HG03575 (cell line): Measurements from ENCODE around the gene OR2Y1.
"Not testable (repeated sequence)": the region's sequence is repeated elsewhere in the genome, so short reads cannot be mapped to it uniquely, and the experiment has no call there.

Experiments used
- ATAC-seq: cut with Tn5 transposase; IDR thresholded peaks from one replicate; pipeline ENCODE4 v1.9.1; 2021; ENCODE audit not compliant: unreplicated experiment, insufficient number of reproducible peaks, low FRiP score; ENCODE audit errors: extremely low read depth

Gene OR2Y1, protein sequence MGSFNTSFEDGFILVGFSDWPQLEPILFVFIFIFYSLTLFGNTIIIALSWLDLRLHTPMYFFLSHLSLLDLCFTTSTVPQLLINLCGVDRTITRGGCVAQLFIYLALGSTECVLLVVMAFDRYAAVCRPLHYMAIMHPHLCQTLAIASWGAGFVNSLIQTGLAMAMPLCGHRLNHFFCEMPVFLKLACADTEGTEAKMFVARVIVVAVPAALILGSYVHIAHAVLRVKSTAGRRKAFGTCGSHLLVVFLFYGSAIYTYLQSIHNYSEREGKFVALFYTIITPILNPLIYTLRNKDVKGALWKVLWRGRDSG

DNA sequence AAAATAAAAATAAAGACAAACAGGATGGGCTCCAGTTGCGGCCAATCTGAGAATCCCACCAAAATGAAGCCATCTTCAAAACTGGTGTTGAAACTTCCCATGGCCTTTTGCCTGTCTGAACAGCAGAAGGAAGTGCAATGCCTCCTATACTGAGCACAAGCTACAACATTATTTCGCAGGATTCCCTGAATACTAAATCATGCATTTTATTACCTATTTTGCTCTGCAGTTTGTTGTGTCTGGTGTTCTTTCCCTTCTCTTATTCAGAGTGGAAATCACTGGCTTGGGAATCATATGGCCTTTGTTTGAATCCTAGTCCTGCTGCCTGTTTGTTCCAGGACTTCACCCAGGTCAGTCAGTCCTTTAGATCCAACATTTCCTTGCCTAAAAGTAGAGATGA, at the start of gene OR2Y1:
TSS of gene OR2Y1 (minus strand) at position 101 of the 400 bp plus-strand sequence. CDS start at position 101, 0 bp downstream.
- no peak for ATAC-seq

DNA sequence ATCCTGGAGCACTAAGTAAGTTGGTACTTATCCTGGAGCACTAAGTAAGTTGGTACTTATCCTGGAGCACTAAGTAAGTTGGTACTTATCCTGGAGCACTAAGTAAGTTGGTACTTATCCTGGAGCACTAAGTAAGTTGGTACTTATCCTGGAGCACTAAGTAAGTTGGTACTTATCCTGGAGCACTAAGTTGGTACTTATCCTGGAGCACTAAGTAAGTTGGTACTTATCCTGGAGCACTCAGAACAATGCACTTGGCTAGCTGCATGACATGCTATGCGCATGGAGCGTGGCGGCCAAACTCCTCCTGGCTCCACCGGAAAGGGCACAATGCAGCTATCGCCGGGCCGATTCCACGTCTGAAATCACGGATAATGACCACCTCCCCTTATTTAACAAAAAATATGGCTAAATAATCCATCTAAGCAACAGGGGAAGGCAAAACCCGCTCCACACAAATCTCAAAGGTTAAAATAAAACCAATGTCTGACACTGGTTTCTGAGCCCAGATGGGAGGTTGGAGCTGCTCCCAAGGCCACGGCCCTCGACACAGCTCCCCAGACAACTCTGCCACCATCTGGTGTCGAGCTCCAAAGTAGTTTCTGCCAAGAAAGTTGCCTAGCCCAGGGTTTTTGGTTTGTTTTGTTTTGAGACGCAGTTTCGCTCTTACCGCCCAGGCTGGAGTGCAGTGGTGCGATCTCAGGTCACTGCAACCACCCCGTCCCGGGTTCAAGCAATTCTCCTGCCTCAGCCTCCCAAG, 49.0 kb upstream of the OR2Y1 start:
- ATAC-seq = not testable (repeated sequence)

DNA sequence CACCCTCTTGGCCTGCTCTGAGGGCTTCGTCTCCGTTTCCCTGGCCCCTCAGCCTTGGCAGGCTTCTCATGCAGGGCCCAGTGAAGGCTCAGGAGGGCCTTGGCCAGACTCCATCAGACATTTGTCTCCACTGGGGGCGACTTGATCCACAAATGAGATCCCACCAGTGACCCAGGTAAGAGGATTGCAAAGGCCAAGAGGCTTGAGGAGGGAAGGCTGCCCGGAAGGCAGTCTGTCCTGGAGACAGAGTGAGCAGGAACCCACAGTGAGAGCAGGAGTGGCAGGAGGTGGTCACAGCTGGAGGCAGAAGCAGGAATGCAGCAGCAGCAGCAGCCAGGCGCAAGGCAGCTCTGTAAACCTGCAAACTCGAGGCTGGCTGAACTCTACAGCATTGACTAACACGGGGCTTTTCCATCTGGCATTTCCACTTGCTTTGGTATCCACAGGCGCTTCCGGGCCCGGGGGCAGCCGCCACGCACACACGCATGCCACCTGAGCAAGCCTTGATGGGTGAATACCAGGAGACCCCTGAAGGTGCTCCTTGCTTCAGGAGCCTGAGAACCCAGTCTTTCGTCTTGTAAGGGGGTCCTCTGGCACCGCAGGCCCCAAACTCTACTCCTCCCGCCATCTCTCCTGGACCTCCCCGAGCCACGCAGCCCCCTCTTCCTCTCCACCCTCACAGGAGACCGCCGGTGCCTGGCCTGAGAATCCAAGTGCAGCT, 48.0 kb upstream of the OR2Y1 start:
- ATAC-seq = no peak

DNA sequence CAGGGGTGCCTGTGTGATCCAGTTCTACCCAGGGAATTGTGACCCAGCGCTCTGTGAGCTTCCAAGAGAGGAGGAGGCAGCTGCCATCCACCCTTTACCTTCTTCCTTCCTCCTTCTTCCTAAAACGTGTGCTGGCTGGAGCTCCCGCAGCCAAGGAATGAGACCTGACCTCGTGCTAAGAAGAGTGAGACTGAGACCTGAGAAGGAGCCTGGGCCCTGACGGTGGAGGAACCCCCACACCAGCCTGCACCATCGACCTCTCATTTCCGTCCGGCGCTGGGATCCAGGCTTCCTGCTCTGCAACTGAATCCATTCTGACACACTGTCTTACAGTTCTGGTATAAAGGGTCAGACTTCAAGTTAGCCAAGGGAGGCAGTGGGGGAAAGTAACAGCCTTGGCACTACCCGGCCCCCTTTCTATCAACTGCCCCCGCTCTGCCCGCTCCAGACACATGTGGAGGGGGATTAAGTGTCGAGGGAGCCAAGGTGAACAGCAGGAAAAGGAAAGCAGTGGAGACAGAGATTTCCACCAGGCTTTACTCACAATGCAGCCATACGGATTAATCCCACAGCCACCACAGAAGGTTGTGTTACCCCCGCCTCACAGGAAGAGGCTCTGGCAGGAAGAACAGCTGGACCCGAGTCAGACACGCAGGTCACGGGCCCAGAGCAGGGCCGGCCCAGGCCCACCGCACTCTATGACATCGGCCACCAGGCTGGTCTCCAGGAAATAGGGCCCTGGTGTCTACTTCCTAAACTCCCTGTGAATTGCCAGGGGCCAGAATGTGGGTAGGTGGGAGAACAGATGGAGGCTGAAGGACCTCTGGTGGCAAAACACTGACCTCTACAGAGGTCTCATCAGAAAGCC, 46.9 kb upstream of the OR2Y1 start:
- no peak for ATAC-seq

DNA sequence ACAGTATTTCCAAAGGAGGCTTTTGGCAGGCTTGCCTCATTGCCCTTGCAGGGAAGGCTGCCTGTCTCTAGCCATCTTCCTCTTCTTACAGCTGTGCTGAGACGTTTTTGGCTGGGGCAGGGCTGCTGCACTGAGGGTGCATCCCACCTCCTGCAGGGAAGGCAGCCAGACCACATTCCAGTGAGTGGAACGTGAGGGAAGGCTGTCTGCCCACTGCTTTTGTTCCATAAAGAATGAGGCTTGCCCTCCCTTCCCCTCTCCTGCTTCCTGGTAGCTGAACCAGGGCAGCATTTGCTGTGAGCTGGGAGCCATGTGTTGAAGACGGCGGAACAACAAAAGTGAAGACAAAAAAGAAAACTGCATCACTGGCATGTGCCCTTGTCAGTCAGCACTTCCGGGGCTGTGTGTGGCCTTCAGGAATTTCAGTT, 46.0 kb upstream of the OR2Y1 start:
- no peak for ATAC-seq

DNA sequence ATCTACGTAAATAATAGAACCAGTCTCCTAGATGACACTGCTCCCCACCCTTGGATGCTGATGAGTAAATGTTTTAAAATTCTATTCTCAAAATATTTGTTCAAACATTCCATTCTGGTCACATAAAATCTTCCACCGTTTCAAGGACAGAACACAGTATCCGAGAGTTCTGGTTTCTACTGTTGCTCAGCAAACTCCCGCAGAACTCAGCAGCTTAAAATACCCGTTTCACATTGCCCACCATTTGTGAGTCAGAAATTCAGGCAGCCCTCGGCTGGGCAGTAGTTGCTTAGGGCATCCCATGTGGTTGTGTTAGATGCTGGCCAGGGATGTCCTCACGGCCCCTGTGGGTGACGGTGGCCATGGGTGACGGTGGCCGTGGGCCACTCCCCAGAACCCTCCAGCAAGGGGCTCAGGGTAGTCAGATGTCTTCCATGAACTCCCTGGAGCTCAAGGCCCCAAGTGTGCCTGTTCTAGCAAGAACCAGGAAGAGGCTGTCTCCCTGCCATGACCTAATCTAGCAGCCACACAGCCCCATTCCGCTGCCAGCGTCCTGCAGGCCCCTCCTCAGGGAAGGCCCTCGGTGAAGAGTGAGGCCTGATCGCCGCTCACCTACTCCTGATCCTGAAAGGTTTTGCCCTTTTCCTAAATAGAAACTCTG, 45.4 kb upstream of the OR2Y1 start:
- no peak for ATAC-seq

DNA sequence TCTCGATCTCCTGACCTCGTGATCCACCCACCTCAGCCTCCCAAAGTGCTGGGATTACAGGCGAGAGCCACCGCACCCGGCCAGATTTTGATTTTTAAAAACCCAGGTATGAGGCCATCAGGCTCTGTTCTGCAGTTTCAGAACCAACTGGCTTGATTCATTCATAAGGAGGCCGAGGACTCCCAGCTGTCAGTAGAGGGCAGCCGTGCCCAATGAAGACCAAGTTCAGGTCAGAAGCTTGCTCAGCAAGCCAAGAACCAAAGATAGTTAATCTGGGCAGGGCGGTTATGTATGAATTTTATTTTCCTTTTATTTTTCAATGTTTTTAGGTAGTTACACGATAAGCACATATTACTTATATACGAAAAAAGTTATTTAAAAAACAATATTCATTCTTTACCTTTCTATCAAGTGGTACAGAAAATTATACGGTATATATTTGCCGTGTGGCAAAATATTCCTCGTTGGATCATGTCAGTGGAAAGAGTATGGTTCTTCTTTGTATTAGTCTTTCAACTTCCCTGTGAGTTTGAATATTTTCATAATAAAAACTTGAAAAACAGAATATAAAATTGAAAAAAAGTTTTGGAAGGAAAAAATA, 44.7 kb upstream of the OR2Y1 start:
- no peak for ATAC-seq

DNA sequence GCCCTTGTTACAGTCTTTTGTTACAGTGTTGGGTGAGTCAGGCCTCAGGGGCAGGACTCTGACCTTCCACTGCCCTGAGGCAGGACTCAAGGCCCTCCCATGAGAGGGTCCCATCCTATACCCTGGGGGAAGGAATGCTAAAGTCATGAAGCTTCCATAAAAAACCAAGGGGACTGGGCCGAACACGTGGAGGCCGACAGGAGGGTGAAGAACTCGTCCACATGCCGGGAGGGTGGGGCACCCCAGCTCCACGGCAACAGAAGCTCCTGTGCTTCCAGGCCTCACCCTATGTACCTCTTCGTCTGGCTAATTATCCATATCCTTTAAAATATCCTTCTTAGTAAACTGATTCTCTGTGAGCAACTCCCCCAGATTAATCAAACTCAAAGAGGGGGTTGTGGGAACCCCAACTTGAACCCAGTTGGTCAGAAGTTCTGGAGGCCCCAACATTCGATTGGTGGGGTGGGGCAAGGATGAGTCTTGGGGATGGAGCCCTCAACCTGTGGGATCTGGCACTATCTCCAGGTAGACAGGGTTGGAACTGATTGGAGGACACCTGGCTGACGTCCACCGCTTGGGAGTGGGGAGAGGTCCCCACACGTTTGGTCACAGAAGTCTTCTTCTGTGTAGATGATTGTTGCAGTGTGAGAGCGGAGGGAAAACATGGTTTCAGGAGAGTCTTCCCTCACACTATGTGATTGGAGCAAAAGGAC, 43.6 kb upstream of the OR2Y1 start:
- ATAC-seq = no peak

DNA sequence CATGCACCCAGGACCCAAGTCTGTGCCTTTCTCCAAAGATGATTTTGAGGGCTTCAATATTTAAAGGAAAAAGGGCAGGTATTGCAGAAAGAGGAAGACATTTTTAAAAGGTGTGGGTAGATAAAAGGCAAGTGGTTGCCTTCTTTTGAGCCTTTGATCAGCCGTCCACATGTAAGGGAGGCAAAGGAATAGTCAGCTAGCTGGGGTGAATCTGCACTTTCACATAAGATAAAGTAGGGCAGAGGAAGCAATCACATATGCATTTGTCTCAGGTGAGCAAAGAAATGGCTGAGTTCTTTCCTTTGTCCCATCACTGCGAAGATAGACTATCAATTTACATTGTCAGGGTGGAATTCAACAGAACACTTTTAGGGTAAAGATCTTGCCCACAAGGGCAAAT, 42.9 kb upstream of the OR2Y1 start:
- no peak for ATAC-seq

DNA sequence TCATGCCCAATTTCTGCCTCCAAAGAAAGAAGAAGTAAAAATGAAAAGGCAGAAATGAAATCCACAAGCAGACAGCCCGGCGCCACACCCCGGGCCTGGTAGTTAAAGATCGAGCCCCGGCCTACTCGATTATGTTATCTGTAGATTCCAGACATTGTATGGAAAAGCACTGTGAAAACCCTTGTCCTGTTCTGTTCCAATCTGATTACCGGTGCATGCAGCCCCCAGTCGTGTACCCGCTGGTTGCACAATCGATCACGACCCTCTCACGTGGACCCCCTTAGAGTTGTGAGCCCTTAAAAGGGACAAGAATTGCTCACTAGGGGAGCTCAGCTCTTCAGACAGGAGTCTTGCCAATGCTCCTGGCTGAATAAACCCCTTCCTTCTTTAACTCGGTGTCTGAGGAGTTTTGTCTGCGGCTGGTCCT, 42.1 kb upstream of the OR2Y1 start:
- ATAC-seq = not testable (repeated sequence)

DNA sequence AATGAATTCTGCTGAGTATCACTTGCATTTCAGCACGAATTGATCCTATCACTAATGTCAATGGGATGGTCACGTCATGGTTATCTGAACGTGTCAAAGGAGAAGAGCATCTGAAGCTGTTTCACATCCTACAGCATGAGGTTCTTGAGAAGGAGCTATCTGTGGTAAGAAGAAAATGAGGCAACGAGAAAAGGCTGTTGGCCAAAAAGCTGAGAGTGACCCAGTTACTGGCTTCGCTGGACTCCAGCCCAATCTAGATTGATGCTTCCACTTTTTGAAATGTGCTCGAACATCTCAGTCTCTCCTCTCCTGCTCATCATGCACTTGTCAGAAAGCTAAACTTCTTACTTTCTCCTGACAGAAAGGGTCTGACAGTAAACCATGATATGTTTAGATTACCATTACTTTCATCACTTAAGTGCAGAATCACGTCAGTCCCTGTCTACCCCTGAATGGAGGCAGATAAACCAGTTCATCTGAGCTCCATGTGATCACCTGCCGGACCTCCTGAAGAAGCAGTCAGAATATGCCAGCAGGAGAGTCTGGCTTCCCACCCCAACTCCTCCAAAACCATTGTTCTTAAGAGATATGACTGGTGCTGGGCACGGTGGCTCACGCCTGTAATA, 40.2 kb upstream of the OR2Y1 start:
- no peak for ATAC-seq

DNA sequence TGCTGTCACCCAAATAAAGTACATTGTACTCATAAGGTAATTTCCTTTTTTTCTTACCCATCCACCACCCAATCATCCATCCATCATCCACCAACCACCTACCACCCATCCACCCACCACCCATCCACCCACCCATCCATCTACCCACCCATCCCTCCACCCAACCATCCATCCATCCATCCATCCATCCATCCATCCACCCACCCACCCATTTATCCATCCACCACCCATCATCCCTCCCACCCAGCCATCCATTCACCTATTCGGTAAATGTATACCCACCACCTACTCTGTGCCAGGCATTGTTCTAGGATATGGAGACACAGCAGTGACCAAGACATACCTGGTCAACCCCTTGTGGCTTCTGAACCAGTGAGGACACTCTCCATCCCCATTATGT, 37.6 kb upstream of the OR2Y1 start:
- no peak for ATAC-seq

DNA sequence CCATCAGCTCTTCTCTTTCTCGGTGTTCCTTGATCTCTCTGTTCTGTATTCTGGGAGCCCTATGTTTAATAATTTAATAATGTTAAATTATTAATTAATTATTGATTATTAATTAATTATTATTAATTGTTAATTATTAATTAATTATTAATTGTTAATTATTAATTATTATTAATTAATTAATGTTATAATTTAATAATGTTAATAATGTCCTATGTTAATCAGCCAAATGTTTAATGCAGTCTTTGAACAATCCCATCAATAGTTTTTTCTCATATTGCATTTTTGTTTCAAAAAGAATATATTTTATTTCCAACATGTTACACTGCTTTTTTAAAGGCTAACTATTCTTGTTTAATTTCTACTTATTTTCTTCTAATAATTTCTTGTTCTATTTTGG, 36.5 kb upstream of the OR2Y1 start:
- ATAC-seq = no peak

DNA sequence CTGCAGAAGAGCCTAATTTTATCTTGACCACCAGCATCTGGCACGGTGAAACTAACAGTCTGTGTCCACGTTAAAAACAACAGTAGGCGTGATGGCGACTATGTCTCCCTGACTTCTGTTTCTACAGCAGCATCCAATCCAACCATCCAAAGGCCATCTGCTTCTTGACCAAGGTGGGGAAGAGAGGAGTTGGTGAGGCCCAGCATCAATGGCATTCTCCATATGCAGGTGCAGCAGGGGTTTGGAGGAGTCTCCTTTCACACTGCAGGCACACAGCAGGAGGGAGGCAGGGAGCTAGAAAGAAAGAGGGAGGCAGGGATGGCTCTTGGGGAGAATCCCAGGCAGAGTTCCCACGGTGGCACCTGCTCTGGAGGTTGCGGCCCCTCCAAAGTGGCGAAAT, 35.8 kb upstream of the OR2Y1 start:
- no peak for ATAC-seq

DNA sequence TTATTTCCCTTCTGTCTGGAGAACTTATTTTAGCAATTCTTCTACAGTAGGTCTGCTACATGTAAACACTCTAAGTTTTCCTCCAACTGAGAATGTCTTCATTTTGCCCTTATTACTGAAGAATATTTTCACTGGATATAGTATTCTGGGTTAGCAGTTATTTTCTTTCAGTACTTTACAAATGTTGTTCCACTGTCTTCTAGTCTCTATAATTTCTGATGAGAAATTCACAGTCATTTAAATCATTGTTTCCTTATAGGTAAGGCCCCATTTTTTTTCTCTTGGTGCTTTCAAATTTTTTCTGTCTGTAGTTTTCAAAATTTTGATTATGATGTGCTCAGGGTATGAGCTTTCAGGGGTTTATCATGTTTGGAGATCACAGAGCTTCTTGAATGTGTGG, 32.0 kb upstream of the OR2Y1 start:
- no peak for ATAC-seq

DNA sequence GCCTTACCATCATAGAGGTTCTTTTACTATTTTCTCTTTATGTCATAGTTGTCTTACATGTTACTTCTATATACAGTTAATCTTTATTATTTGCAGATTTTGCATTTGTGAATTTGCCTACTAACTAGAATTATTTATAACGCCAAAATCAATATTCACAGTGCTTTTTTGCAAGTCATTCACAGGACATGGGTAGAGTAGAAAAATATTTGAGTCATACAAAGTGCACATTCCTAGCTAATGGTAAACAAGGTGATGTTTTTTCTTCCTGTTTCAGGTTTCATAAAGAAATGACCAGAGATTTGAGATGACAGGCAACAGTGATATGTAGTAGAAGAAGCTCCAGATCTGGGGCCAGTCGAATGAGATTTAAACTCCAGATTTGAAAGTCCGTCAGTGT, 30.0 kb upstream of the OR2Y1 start:
- ATAC-seq = no peak

DNA sequence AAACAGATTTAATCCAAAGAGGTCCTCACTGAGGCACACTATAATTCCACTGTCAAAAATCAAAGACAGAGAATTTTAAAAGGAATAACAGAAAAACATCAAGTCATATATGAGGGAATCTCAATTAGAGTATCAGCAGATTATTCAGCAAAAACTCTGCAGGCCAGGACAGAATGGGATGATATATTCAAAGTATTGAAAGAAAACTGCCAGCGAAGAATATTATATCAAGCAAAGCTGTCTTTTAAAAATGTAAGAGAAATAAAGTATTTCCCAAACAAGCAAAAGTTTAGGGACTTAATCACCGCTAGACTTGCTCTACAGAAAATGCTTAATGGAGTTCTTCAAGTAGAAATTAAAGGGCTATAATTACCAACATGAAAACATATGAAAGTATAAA, 15.7 kb upstream of the OR2Y1 start:
- no peak for ATAC-seq
